Activated T-cell treated with anti-CD3 and anti-CD28 coated beads, Interleukin-2, amount 50 U/mL, for 4 hours (primary cell): ENCODE measurements around the gene RAB6C. TPM values are rescaled to one million over a fixed set of nuclear protein-coding genes. Genes with fewer than 3 reads are reported as not detected.
"Not testable (repeated sequence)": the region's sequence is repeated elsewhere in the genome, so short reads cannot be mapped to it uniquely, and the experiment has no call there.

Experiments used
- ATAC-seq, 2 donors: fragments of 200-7000 bp; cut with Tn5 transposase; one replicate each; pipeline ENCODE4 v1.10.0; 2021
- DNase-seq: peaks from one replicate; pipeline ENCODE4 v3.0.0-alpha.2; 2020
- H3K27me3 Mint-ChIP-seq: one replicate; pipeline ENCODE4 v1.8.0; 2021; ENCODE audit warnings: low read depth, mixed read lengths
- H3K36me3 Mint-ChIP-seq: one replicate; pipeline ENCODE4 v1.8.0; 2022; ENCODE audit warnings: mixed read lengths; ENCODE audit not compliant: insufficient read depth
- H3K4me1 Mint-ChIP-seq: one replicate; pipeline ENCODE4 v1.8.0; 2021; ENCODE audit warnings: low read depth, mixed read lengths
- H3K4me3 Mint-ChIP-seq: one replicate; pipeline ENCODE4 v1.8.0; 2021; ENCODE audit warnings: mild to moderate bottlenecking, moderate library complexity, mixed read lengths
- H3K9me3 Mint-ChIP-seq: one replicate; pipeline ENCODE4 v1.8.0; 2021; ENCODE audit warnings: mixed read lengths
- total RNA-seq, 3 donors: library from RNA; stranded (reverse); gene quantifications; one replicate each; pipeline ENCODE4 v1.2.1, GENCODE V29; 2021

Gene RAB6C
- total RNA-seq, 3 donors from 2014 or later: not detected

GRCh38 chr2:129975016-129975774, 4.3 kb upstream of the RAB6C start:
- Mint-ChIP-seq H3K4me1 (peaks cover 4% of the 10 kb centered on the region), H3K4me3 (no peak overlapping the region), H3K27me3 (peaks cover 36% of the 10 kb centered on the region), H3K36me3 (no peaks in the 10 kb centered on the region), H3K9me3 (no peaks in the 10 kb centered on the region)
- ATAC-seq (no peak), DNase-seq (no peak)

GRCh38 chr2:129976969-129977368, 2.5 kb upstream of the RAB6C start:
- H3K4me3 Mint-ChIP-seq, H3K4me1 Mint-ChIP-seq, DNase-seq, ATAC-seq, H3K36me3 Mint-ChIP-seq, H3K9me3 Mint-ChIP-seq: not testable (repeated sequence)
- peaks cover 45% of the 10 kb centered on the region for H3K27me3 Mint-ChIP-seq

- ATAC-seq (no peak), DNase-seq (no peak)
- Mint-ChIP-seq H3K4me1 (peaks cover 6% of the 10 kb centered on the region), H3K9me3 (no peaks in the 10 kb centered on the region), H3K4me3 (no peak overlapping the region), H3K27me3 (peaks cover 53% of the 10 kb centered on the region), H3K36me3 (no peaks in the 10 kb centered on the region)
Measured at GRCh38 chr2:129977986-129978385, 1.5 kb upstream of the RAB6C start.

- not testable (repeated sequence) for H3K36me3 Mint-ChIP-seq, H3K9me3 Mint-ChIP-seq, H3K4me3 Mint-ChIP-seq, ATAC-seq, H3K4me1 Mint-ChIP-seq, DNase-seq
- H3K27me3 Mint-ChIP-seq: peaks cover 57% of the 10 kb centered on the region
Measured at GRCh38 chr2:129980246-129980645, 780 bp downstream of the RAB6C start.

- ATAC-seq, H3K36me3 Mint-ChIP-seq, H3K9me3 Mint-ChIP-seq, H3K4me1 Mint-ChIP-seq, H3K4me3 Mint-ChIP-seq, DNase-seq: not testable (repeated sequence)
- peaks cover 55% of the 10 kb centered on the region for H3K27me3 Mint-ChIP-seq
Measured at GRCh38 chr2:129981689-129982088, 2.2 kb downstream of the RAB6C start.

- DNase-seq: no peak
- H3K27me3 Mint-ChIP-seq: peaks cover 38% of the 10 kb centered on the region
- H3K4me1 Mint-ChIP-seq: peaks cover 3% of the 10 kb centered on the region
- no peak overlapping the region for H3K4me3 Mint-ChIP-seq
- H3K36me3 Mint-ChIP-seq: no peaks in the 10 kb centered on the region
- no peaks in the 10 kb centered on the region for H3K9me3 Mint-ChIP-seq
- no peak for ATAC-seq
Measured at GRCh38 chr2:129984426-129984825, 5.0 kb downstream of the RAB6C start.

- H3K4me3 Mint-ChIP-seq, H3K36me3 Mint-ChIP-seq, H3K4me1 Mint-ChIP-seq, ATAC-seq, H3K9me3 Mint-ChIP-seq, DNase-seq: not testable (repeated sequence)
- peaks cover 49% of the 10 kb centered on the region for H3K27me3 Mint-ChIP-seq
Measured at GRCh38 chr2:129992415-129993006, 13.0 kb downstream of the RAB6C start.

- peaks cover 50% of the 10 kb centered on the region for H3K27me3 Mint-ChIP-seq
- not testable (repeated sequence) for H3K4me3 Mint-ChIP-seq, ATAC-seq, DNase-seq, H3K36me3 Mint-ChIP-seq, H3K4me1 Mint-ChIP-seq, H3K9me3 Mint-ChIP-seq
Measured at GRCh38 chr2:129993151-129993550, 13.7 kb downstream of the RAB6C start.

- H3K36me3 Mint-ChIP-seq, H3K4me1 Mint-ChIP-seq, H3K9me3 Mint-ChIP-seq, H3K4me3 Mint-ChIP-seq, ATAC-seq, DNase-seq: not testable (repeated sequence)
- peaks cover 34% of the 10 kb centered on the region for H3K27me3 Mint-ChIP-seq
Measured at GRCh38 chr2:129996657-129997237, 17.3 kb downstream of the RAB6C start.

GRCh38 chr2:129998771-129999170, 19.3 kb downstream of the RAB6C start:
- not testable (repeated sequence) for ATAC-seq, H3K4me1 Mint-ChIP-seq, H3K4me3 Mint-ChIP-seq, DNase-seq, H3K9me3 Mint-ChIP-seq, H3K36me3 Mint-ChIP-seq
- peaks cover 19% of the 10 kb centered on the region for H3K27me3 Mint-ChIP-seq

- peaks cover 28% of the 10 kb centered on the region for H3K27me3 Mint-ChIP-seq
- DNase-seq, ATAC-seq, H3K4me1 Mint-ChIP-seq, H3K4me3 Mint-ChIP-seq, H3K9me3 Mint-ChIP-seq, H3K36me3 Mint-ChIP-seq: not testable (repeated sequence)
Measured at GRCh38 chr2:130005862-130006261, 26.4 kb downstream of the RAB6C start.

GRCh38 chr2:130016701-130017100, 37.2 kb downstream of the RAB6C start:
- not testable (repeated sequence) for H3K27me3 Mint-ChIP-seq, ATAC-seq, H3K4me3 Mint-ChIP-seq, H3K4me1 Mint-ChIP-seq, H3K9me3 Mint-ChIP-seq, DNase-seq, H3K36me3 Mint-ChIP-seq

- H3K36me3 Mint-ChIP-seq: no peaks in the 10 kb centered on the region
- DNase-seq (no peak), ATAC-seq (no peak)
- H3K4me3 Mint-ChIP-seq: no peak overlapping the region
- H3K9me3 Mint-ChIP-seq: peaks cover 7% of the 10 kb centered on the region
- peaks cover 7% of the 10 kb centered on the region for H3K27me3 Mint-ChIP-seq
- no peaks in the 10 kb centered on the region for H3K4me1 Mint-ChIP-seq
Measured at GRCh38 chr2:130019402-130019801, 39.9 kb downstream of the RAB6C start.

- H3K36me3 Mint-ChIP-seq, H3K4me1 Mint-ChIP-seq, ATAC-seq, H3K27me3 Mint-ChIP-seq, H3K4me3 Mint-ChIP-seq, DNase-seq, H3K9me3 Mint-ChIP-seq: not testable (repeated sequence)
Measured at GRCh38 chr2:130020069-130020468, 40.6 kb downstream of the RAB6C start.

- not testable (repeated sequence) for H3K4me3 Mint-ChIP-seq, H3K4me1 Mint-ChIP-seq, H3K9me3 Mint-ChIP-seq, H3K36me3 Mint-ChIP-seq, ATAC-seq, DNase-seq
- peaks cover 14% of the 10 kb centered on the region for H3K27me3 Mint-ChIP-seq
Measured at GRCh38 chr2:130025931-130026330, 46.5 kb downstream of the RAB6C start.
